AG04450 (cell line): ENCODE results near the gene CDH4. TPM values are rescaled to one million over a fixed set of nuclear protein-coding genes. Genes with fewer than 3 reads are reported as not detected.

Experiments
- CTCF ChIA-PET: fragments of 300-600, 350-600 bp; formaldehyde crosslinking; extraction: SDS; loops from one replicate; lab custom pipeline; 2022; ENCODE audit warnings: antibody characterized with exemption, inconsistent platforms; lab: Charles Lee
- POLR2A ChIA-PET: fragments of 350-600 bp; formaldehyde crosslinking; extraction: SDS; loops from one replicate; lab custom pipeline; 2021; ENCODE audit warnings: antibody characterized with exemption, inconsistent platforms; lab: Yijun Ruan, JAX
- DNase-seq: peaks from one replicate; pipeline ENCODE4 v3.0.0-alpha.2; 2011; ENCODE audit warnings: low read depth, low spot score
- H3K27ac ChIP-seq: one replicate; pipeline ENCODE4 v1.5.1; 2012; ENCODE audit warnings: low read depth, low read length, control low read depth
- H3K27me3 ChIP-seq: one replicate; pipeline ENCODE4 v1.6.0; 2012; ENCODE audit warnings: low read length; ENCODE audit not compliant: control insufficient read depth, insufficient read depth
- H3K4me3 ChIP-seq: 2 replicates; pipeline ENCODE4 v1.5.1; 2011; ENCODE audit warnings: mild to moderate bottlenecking, low read depth, low read length, control low read depth
- H3K9me3 ChIP-seq: 2 replicates; pipeline ENCODE4 v1.5.1; 2012; ENCODE audit warnings: low read length; ENCODE audit not compliant: control insufficient read depth, insufficient read depth
- polyA plus RNA-seq: library from polyadenylated mRNA; depleted of rRNA; stranded (reverse); fragments of >200 nt; gene quantifications from 2 replicates; pipeline ENCODE4 v1.2.3, GENCODE V29; 2011
- TF ChIP-seq, protein P1 (sequence below): IDR thresholded peaks from 2 replicates; pipeline ENCODE4 v1.5.1; 2011; ENCODE audit warnings: low read depth, low read length, control low read depth, inconsistent platforms

The CDH4 gene
- polyA plus RNA-seq, 1 experiment: 1.6 TPM

DNA sequence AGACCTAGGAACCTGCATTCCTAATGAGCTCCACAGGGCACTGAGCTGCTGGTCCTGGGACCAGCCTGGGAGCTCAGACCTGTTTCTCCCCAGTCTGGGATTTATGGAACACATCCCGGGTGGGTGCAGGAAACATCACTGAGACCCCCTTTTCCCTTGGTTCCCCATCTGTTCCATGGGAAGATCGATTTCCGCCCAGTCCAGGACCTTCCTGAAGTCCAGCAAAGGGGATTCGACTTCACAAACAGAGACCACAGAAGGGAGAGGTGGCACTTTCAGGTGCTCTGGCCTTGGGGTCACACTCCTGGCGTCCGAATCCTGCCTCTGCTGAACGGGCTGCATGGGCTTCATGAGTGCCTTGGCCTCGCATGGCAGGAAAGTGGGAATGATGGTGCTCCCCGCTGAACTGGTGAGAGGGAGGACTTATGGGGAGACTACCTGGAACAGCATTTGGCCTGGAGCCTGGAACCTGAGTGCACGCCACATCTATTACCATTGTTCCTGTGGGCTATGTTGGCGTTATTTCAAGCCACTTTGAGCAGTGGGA, 517.3 kb downstream of the CDH4 start:
- no peaks in the 10 kb centered on the region for H3K27me3 ChIP-seq
- POLR2A ChIA-PET: no interaction called here
- H3K27ac ChIP-seq: no peak overlapping the region
- no peak overlapping the region for H3K4me3 ChIP-seq
- CTCF ChIA-PET: no interaction called here
- TF ChIP-seq, protein P1, sequence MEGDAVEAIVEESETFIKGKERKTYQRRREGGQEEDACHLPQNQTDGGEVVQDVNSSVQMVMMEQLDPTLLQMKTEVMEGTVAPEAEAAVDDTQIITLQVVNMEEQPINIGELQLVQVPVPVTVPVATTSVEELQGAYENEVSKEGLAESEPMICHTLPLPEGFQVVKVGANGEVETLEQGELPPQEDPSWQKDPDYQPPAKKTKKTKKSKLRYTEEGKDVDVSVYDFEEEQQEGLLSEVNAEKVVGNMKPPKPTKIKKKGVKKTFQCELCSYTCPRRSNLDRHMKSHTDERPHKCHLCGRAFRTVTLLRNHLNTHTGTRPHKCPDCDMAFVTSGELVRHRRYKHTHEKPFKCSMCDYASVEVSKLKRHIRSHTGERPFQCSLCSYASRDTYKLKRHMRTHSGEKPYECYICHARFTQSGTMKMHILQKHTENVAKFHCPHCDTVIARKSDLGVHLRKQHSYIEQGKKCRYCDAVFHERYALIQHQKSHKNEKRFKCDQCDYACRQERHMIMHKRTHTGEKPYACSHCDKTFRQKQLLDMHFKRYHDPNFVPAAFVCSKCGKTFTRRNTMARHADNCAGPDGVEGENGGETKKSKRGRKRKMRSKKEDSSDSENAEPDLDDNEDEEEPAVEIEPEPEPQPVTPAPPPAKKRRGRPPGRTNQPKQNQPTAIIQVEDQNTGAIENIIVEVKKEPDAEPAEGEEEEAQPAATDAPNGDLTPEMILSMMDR: no peak
- DNase-seq: no peak
- H3K9me3 ChIP-seq: no peaks in the 10 kb centered on the region; the same call in 1 of the 2 replicates

DNA sequence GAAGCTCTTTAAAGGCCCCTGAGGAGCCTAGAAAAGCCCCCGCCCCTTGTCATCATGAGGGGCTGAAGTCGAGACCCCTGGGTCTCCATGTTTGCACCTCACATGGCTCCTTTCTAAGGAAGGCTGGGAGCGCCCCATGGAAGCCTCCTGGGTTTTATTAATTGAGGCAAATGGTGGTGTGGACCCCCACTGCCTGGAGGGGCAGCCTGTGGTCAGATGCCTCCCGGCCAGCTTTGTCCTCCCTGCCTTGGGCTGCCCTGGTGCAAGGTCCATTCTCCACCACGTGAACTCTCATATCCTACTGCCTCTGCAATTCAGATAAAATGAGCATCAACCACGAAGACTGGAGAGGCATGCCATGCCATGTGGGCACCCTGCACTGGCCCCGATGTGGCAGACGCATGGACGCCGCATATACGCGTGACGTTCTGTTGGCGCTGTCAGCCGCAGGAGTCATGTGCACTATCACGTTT, 518.1 kb downstream of the CDH4 start:
- Histone ChIP-seq H3K27me3 (no peaks in the 10 kb centered on the region), H3K27ac (no peak overlapping the region), H3K4me3 (no peak overlapping the region), H3K9me3 (no peaks in the 10 kb centered on the region; the same call in 1 of the 2 replicates)
- CTCF ChIA-PET: no interaction called here
- POLR2A ChIA-PET: no interaction called here
- TF ChIP-seq, protein P1: no peak
- no peak for DNase-seq

DNA sequence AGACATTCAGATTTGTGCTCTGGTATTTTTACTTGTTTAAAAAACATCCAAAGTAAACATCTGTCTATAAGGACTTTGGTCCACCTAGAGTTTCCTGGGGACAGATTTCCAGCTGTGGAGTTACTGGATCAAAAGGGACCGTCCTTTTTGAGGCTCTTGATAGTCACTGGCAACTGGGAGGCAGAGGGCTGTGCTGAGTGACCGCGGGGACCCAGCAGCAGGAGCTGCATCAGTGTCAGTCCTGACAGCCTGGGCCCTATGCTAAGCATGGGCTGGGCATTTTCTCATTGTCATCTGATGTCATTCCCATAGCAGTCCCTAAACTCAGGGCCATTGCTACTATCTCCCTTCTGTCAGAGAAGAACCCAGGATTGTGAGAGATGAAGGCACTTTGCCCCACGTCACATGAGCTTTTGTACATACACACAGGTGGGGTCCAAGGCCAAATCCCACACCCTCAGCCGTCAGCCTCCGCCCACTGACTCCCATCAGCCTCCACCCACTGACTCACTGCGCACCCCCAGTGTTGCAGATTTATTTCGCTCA, 519.8 kb downstream of the CDH4 start:
- TF ChIP-seq, protein P1: no peak
- POLR2A ChIA-PET: no interaction called here
- Histone ChIP-seq H3K27me3 (no peaks in the 10 kb centered on the region), H3K27ac (no peak overlapping the region), H3K9me3 (no peaks in the 10 kb centered on the region; the same call in 1 of the 2 replicates), H3K4me3 (no peak overlapping the region)
- CTCF ChIA-PET: no interaction called here
- no peak for DNase-seq

DNA sequence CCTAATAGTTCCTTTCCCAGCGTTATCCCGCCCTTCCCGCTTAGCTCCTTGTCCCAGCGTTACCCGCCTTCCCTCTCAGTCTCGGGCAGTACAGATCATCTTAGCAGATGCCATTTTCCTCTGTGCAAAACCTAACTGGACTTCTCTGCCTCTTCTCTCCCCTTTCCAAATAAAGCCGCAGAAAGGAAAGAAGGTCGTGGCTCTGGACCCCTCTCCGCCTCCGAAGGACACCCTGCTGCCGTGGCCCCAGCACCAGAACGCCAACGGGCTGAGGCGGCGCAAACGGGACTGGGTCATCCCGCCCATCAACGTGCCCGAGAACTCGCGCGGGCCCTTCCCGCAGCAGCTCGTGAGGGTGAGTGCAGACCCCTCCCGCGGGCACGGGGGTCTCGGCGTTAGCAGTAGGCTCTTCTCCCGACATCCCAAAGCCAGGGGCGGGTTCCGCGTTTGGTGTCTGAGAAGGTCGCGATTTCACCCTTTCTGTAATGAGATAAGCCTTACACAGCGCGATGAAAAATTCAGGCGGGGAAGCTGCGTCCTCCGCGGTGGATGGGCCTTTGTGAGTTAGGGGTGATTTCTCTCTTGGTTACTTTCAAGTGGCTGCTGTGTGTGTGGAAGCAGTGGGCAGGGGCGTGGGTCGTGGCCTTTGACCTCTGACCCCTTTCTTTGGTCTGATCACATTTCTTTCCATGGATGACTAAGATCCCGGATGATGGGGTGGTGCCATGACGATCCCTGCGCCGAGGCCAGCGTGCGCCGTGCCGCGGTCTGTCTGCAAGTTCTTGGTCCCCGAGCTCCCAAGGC, 521.0 kb downstream of the CDH4 start:
- no peak overlapping the region for H3K27ac ChIP-seq
- no peak for DNase-seq
- no peaks in the 10 kb centered on the region; the same call in 1 of the 2 replicates for H3K9me3 ChIP-seq
- ChIA-PET POLR2A (no interaction called here), CTCF (no interaction called here)
- TF ChIP-seq, protein P1: no peak
- H3K4me3 ChIP-seq: no peak overlapping the region
- H3K27me3 ChIP-seq: no peaks in the 10 kb centered on the region
